H1 (cell line): ENCODE measurements around the gene RBMS1. TPM values are rescaled to one million over a fixed set of nuclear protein-coding genes. Genes with fewer than 3 reads are reported as not detected.

Experiments
- BCL11A ChIP-seq, 2 experiments: IDR thresholded peaks; one replicate each; pipeline ENCODE4 v1.6.1; 2011; ENCODE audit warnings: low read depth in 2 of 2, low read length in 2 of 2, mild to moderate bottlenecking in 2 of 2
- RFX5 ChIP-seq: IDR thresholded peaks from 2 replicates; pipeline ENCODE4 v1.6.1; 2011; ENCODE audit warnings: low read depth, low read length, improper control_type of control experiment, borderline replicate concordance
- TAF1 ChIP-seq: IDR thresholded peaks from 2 replicates; pipeline ENCODE4 v1.6.1; 2011; ENCODE audit warnings: mild to moderate bottlenecking, low read depth, low read length
- TBP ChIP-seq: IDR thresholded peaks from 2 replicates; pipeline ENCODE4 v1.6.1; 2011; ENCODE audit warnings: low read depth, low read length, improper control_type of control experiment
- TEAD4 ChIP-seq: IDR thresholded peaks from 2 replicates; pipeline ENCODE4 v1.6.1; 2012; ENCODE audit warnings: low read depth, low read length, inconsistent platforms, mixed read lengths
- YY1 ChIP-seq: IDR thresholded peaks from 2 replicates; pipeline ENCODE4 v1.6.1; 2011; ENCODE audit warnings: low read depth, mild to moderate bottlenecking, low read length
- polyA plus RNA-seq, 7 experiments: library from polyadenylated mRNA; depleted of rRNA in 3 of 7; stranded (reverse) in 5 of 7; unstranded in 2 of 7; fragments of >200 nt in 5 of 7; fragments of 200-250 nt in 2 of 7; gene quantifications; 1 replicate in 5 of 7; 2 replicates in 1 of 7; 4 replicates in 1 of 7; pipeline versions ENCODE4 v1.2.1 to v1.2.3, GENCODE V29; 2011 to 2013; ENCODE audit warnings: missing spikeins in 2 of 7, mixed read lengths in 2 of 7
- total RNA-seq: library from RNA; stranded (reverse); fragmentation: NEBNext Ultra II Directional; extraction: Animal tissue kit (Norgen Biotek cat#: 25700); gene quantifications from 2 replicates; pipeline ENCODE4 v1.2.1, GENCODE V29; 2021
- TF ChIP-seq, protein P1 (sequence below): fragments of 300-600 bp; sonication (generic); IDR thresholded peaks from 2 replicates; pipeline ENCODE4 v1.7.1; 2012; ENCODE audit warnings: low read length, moderate library complexity, mild to moderate bottlenecking, inconsistent platforms; ENCODE audit not compliant: insufficient replicate concordance

Gene RBMS1
- total and polyA plus RNA-seq, 2 of the 8 experiments (the other 6 are each of a cell fraction or from before 2014, with no cell fraction given) = 53.7 to 60.0 TPM

DNA sequence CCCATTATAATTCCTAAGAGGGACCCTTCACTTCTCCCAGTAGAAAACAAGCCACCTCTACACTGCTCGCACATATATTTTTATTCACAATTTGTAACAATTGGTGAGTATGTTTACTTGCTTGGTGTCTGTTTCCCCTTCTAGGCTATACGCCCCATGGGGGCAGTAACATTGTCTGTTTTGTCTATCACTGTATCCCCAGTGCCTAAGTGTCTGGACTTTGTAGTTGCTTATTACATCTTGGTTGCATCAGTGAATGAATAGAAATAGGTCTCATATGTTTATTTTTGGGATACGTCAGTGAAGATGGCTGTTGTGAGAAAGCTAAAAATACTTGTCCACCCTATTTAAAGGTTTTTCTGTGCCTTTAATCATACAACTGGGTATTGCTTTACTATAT lies 206.1 kb downstream of the RBMS1 start (continued):
- TF ChIP-seq, protein P1, sequence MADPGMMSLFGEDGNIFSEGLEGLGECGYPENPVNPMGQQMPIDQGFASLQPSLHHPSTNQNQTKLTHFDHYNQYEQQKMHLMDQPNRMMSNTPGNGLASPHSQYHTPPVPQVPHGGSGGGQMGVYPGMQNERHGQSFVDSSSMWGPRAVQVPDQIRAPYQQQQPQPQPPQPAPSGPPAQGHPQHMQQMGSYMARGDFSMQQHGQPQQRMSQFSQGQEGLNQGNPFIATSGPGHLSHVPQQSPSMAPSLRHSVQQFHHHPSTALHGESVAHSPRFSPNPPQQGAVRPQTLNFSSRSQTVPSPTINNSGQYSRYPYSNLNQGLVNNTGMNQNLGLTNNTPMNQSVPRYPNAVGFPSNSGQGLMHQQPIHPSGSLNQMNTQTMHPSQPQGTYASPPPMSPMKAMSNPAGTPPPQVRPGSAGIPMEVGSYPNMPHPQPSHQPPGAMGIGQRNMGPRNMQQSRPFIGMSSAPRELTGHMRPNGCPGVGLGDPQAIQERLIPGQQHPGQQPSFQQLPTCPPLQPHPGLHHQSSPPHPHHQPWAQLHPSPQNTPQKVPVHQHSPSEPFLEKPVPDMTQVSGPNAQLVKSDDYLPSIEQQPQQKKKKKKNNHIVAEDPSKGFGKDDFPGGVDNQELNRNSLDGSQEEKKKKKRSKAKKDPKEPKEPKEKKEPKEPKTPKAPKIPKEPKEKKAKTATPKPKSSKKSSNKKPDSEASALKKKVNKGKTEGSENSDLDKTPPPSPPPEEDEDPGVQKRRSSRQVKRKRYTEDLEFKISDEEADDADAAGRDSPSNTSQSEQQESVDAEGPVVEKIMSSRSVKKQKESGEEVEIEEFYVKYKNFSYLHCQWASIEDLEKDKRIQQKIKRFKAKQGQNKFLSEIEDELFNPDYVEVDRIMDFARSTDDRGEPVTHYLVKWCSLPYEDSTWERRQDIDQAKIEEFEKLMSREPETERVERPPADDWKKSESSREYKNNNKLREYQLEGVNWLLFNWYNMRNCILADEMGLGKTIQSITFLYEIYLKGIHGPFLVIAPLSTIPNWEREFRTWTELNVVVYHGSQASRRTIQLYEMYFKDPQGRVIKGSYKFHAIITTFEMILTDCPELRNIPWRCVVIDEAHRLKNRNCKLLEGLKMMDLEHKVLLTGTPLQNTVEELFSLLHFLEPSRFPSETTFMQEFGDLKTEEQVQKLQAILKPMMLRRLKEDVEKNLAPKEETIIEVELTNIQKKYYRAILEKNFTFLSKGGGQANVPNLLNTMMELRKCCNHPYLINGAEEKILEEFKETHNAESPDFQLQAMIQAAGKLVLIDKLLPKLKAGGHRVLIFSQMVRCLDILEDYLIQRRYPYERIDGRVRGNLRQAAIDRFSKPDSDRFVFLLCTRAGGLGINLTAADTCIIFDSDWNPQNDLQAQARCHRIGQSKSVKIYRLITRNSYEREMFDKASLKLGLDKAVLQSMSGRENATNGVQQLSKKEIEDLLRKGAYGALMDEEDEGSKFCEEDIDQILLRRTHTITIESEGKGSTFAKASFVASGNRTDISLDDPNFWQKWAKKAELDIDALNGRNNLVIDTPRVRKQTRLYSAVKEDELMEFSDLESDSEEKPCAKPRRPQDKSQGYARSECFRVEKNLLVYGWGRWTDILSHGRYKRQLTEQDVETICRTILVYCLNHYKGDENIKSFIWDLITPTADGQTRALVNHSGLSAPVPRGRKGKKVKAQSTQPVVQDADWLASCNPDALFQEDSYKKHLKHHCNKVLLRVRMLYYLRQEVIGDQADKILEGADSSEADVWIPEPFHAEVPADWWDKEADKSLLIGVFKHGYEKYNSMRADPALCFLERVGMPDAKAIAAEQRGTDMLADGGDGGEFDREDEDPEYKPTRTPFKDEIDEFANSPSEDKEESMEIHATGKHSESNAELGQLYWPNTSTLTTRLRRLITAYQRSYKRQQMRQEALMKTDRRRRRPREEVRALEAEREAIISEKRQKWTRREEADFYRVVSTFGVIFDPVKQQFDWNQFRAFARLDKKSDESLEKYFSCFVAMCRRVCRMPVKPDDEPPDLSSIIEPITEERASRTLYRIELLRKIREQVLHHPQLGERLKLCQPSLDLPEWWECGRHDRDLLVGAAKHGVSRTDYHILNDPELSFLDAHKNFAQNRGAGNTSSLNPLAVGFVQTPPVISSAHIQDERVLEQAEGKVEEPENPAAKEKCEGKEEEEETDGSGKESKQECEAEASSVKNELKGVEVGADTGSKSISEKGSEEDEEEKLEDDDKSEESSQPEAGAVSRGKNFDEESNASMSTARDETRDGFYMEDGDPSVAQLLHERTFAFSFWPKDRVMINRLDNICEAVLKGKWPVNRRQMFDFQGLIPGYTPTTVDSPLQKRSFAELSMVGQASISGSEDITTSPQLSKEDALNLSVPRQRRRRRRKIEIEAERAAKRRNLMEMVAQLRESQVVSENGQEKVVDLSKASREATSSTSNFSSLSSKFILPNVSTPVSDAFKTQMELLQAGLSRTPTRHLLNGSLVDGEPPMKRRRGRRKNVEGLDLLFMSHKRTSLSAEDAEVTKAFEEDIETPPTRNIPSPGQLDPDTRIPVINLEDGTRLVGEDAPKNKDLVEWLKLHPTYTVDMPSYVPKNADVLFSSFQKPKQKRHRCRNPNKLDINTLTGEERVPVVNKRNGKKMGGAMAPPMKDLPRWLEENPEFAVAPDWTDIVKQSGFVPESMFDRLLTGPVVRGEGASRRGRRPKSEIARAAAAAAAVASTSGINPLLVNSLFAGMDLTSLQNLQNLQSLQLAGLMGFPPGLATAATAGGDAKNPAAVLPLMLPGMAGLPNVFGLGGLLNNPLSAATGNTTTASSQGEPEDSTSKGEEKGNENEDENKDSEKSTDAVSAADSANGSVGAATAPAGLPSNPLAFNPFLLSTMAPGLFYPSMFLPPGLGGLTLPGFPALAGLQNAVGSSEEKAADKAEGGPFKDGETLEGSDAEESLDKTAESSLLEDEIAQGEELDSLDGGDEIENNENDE = no peak
- TF ChIP-seq BCL11A (IDR thresholded peaks at IDR 0.05; ENCODE audit: low read depth in 2 of 2, low read length in 2 of 2) (no peak), TEAD4 (no peak), YY1 (no peak), RFX5 (no peak), TAF1 (no peak), TBP (no peak)
